Memory B cell (primary cell): ENCODE data around the gene SLC37A1.

ENCODE experiments used
- ATAC-seq: fragments of 150-1000 bp; cut with Tn5 transposase; 2 replicates; pipeline ENCODE4 v1.10.0; 2021; ENCODE audit warnings: low read depth, mild to moderate bottlenecking, moderate library complexity
- DNase-seq, 2 donors: peaks; one replicate each; pipeline ENCODE4 v3.0.0; 2022; ENCODE audit warnings: low spot score in 2 of 2
- H3K27ac Mint-ChIP-seq: one replicate; pipeline ENCODE4 v1.8.0; 2022; ENCODE audit warnings: mild to moderate bottlenecking, moderate library complexity, mixed read lengths
- H3K27me3 Mint-ChIP-seq: one replicate; pipeline ENCODE4 v1.8.0; 2022; ENCODE audit warnings: mixed read lengths
- H3K36me3 Mint-ChIP-seq: one replicate; pipeline ENCODE4 v1.8.0; 2022; ENCODE audit warnings: mild to moderate bottlenecking, mixed read lengths
- H3K4me1 Mint-ChIP-seq: one replicate; pipeline ENCODE4 v1.8.0; 2022; ENCODE audit warnings: mixed read lengths
- H3K4me3 Mint-ChIP-seq: one replicate; pipeline ENCODE4 v1.8.0; 2022; ENCODE audit warnings: mild to moderate bottlenecking, moderate library complexity, mixed read lengths
- H3K9me3 Mint-ChIP-seq: one replicate; pipeline ENCODE4 v1.8.0; 2022; ENCODE audit warnings: mixed read lengths

SLC37A1 gene

DNA sequence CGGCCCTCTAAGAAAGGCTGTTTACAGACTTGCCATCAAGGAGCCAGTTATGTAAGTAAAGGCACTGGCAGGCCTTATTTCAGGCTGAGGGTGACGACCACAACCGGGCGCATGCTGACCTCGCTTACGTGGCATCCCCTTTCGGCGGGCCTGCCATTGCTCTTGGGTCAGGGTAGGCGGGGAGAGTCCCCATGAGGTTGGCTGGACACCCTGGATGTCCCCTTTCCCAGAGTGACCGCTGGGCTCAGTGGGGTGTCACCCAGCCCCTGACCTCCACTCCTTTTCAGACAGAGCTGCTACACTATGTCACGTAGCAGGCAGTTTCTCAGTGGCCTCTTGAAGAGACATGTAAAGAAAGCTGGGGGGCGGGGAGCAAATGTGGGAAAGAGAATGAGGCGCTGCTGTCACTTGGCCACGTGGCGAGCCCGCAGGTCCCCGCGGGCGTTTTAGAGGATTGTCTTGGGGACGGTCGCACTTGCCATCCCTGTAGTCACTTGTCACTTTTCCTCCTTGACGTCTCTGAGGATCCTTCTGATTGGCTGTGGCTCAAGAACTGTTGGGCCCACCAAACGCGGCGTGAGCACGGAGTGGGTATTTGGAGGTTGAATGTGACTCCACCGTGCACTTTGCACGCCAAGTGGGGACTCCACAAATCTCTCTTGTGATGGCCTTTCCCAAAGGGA is 42.2 kb downstream of the SLC37A1 start:
- Mint-ChIP-seq H3K9me3 (no peaks in the 10 kb centered on the region), H3K4me1 (peaks cover 10% of the 10 kb centered on the region), H3K36me3 (peaks cover 32% of the 10 kb centered on the region)

DNA sequence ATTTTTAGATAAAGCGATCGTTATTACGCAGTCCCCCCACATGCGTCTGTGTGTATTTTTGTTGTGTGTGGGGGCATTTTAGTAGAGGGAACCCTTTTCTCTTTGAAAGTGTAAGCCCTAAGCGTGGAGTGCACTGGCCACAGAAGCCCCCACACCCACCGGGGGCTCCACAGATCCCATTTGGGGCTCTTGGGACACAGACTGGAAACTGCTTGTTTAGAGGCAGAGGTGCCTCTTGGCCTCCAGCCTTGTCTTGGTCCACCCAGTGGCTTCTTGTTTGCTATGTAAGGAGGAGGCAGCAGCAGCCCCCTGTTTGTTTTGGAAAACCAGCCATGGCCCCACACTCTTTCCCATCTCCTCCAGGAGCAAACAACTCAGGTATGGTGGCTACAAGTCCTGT is 42.8 kb downstream of the SLC37A1 start:
- peaks cover 13% of the 10 kb centered on the region for H3K4me1 Mint-ChIP-seq
- no peaks in the 10 kb centered on the region for H3K27me3 Mint-ChIP-seq
- H3K36me3 Mint-ChIP-seq = peaks cover 30% of the 10 kb centered on the region
- H3K27ac Mint-ChIP-seq = peak overlapping the region; percentile 73
- no peak for ATAC-seq
- no peak overlapping the region for H3K4me3 Mint-ChIP-seq
- H3K9me3 Mint-ChIP-seq = no peaks in the 10 kb centered on the region
- DNase-seq = no peak

More for the DNA sequence above, 42.2 kb downstream of the SLC37A1 start:
- Mint-ChIP-seq H3K27me3 (no peaks in the 10 kb centered on the region), H3K4me3 (no peak overlapping the region), H3K27ac (no peak overlapping the region)
- no peak for DNase-seq
- no peak for ATAC-seq

DNA sequence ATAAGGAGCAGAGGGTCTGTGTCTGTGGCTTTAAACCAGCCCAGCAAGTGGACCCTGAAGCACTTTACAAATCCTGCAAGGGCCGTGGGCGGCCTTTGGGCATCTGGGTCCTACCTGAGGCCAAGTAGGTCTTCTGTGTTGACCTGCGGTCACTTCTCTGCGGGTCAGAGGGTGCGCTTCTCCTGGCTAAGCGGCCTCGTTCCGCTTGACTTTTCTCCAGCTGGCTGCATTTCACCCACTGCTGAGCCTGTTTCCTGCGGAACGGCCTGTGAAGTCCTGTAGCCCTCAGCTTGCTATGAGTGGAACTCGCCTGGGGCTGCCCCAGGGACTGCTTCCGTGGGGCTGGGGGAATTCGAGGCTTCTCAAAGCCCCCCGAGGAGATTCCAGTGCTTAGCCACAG is 43.3 kb downstream of the SLC37A1 start:
- no peaks in the 10 kb centered on the region for H3K9me3 Mint-ChIP-seq
- no peak overlapping the region for H3K4me3 Mint-ChIP-seq
- DNase-seq = no peak
- H3K4me1 Mint-ChIP-seq = peaks cover 17% of the 10 kb centered on the region
- no peaks in the 10 kb centered on the region for H3K27me3 Mint-ChIP-seq
- H3K27ac Mint-ChIP-seq = peak overlapping the region; percentile 73
- peak; percentile 52 for ATAC-seq
- peaks cover 31% of the 10 kb centered on the region for H3K36me3 Mint-ChIP-seq

DNA sequence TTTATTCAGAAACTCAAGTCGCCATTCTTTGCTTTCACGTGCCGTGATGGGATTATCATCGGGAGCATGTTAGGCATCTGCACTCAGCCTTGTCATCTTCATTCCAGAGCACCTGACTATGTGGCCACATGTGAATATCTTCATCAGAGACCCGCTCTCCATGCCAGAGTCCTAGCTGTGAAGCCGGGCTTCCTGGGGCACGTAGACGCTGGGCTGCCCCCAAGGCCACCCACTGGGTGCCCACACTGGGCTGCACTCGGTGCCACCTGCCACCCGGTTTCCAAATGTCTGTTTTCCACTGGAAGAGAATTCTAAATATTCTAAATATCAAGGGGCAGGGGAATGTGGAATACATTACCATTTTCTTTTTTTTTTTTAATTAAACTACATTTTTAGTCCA is 43.8 kb downstream of the SLC37A1 start:
- peaks cover 32% of the 10 kb centered on the region for H3K36me3 Mint-ChIP-seq
- ATAC-seq (no peak), DNase-seq (no peak)
- H3K27ac Mint-ChIP-seq = peak overlapping the region; percentile 73
- H3K9me3 Mint-ChIP-seq = no peaks in the 10 kb centered on the region
- H3K27me3 Mint-ChIP-seq = no peaks in the 10 kb centered on the region
- H3K4me1 Mint-ChIP-seq = peaks cover 19% of the 10 kb centered on the region
- no peak overlapping the region for H3K4me3 Mint-ChIP-seq

DNA sequence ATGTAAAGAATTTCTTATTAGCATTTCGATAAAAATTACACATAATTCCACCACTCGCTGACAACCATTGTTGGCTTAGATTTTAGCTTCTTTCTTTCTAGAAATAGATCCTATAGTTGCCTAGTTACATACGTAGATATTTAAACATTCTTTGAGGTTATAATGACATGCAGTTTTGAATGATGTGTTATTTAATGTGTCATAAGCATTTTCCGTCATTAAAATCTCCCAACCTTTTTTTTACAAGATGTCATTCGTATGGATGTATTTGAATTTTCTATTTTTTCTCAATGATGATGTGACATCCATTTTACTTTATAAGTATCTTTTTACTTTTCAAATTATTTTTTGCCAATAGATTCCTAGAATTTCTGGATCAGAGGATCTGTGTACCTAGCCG is 44.7 kb downstream of the SLC37A1 start:
- Mint-ChIP-seq H3K36me3 (peaks cover 36% of the 10 kb centered on the region), H3K4me1 (peaks cover 19% of the 10 kb centered on the region), H3K4me3 (no peak overlapping the region), H3K27ac (no peak overlapping the region), H3K9me3 (no peaks in the 10 kb centered on the region), H3K27me3 (no peaks in the 10 kb centered on the region)
- no peak for ATAC-seq
- no peak for DNase-seq

DNA sequence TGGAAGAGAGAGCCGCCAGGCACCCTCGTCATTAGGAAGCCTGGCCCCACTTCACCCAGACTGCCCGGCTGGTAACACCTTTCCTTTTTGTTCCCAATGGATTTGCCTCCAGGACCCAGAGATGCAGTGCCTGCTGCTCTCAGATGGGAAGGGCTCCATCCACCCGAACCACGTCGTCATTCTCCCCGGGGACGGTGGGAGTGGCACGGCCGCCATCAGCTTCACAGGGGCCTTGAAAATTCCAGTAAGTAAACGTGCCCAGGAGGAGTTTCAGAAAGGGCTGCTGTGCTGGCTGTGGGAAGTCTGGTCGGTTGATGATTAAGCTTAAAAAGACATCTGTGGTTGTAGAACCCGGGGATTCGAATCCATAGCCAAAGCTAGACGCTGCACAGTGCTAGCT is 45.2 kb downstream of the SLC37A1 start:
- Mint-ChIP-seq H3K4me3 (no peak overlapping the region), H3K36me3 (peaks cover 35% of the 10 kb centered on the region), H3K9me3 (no peaks in the 10 kb centered on the region), H3K27ac (no peak overlapping the region), H3K4me1 (peaks cover 19% of the 10 kb centered on the region), H3K27me3 (no peaks in the 10 kb centered on the region)
- DNase-seq (no peak), ATAC-seq (no peak)

DNA sequence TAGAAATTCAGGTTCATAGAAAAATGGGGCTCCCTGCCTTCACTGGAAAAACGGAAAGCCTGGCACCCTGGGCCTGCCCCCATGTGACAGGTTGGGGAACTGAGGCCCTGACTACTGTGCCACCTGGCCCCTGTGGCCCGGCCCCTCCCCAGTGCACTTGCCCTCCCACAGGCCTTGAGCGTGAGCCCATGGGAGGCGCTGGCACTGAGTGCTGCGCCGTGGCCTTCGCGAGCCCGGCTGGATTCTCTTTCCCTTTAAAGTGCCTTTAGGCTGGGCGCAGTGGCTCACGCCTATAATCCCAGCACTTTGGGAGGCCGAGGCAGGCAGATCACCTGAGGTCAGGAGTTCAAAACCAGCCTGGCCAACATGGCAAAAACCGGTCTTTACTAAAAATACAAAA is 45.7 kb downstream of the SLC37A1 start:
- H3K36me3 Mint-ChIP-seq = peaks cover 31% of the 10 kb centered on the region

DNA sequence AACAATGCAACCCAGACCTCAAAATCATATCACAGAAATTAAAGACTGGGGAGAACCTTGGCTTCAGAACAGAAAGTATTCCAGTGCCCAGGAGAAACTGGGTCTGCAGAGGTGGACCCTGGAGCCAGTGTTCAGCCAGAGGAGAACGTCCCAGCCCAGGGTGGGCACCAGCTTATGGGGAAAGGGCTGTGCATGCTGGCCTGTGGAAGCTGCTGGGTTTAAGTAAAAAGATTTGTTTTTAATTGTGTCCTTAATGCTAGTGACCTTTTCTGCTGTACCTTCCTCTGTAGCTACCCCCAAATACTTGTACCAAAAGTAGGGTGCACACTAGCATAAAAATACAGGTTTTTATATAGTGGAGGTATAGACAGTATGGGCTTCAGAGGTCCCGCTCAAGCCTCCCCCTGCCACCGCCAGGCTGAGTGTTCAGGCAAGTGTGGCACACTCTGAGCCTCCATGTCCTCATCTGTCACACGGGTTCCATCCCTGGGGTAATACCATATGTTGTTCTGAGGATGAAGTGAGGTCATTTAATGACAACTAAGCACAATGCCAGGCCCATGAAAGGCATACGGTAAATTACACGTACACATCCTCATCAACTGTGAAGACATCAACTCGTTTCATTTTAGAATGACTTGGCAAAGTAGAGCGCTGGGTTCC is 47.0 kb downstream of the SLC37A1 start:
- DNase-seq (no peak), ATAC-seq (no peak)
- no peak overlapping the region for H3K4me3 Mint-ChIP-seq
- no peaks in the 10 kb centered on the region for H3K9me3 Mint-ChIP-seq
- H3K27ac Mint-ChIP-seq = peak overlapping the region; percentile 69
- H3K36me3 Mint-ChIP-seq = peaks cover 33% of the 10 kb centered on the region
- peaks cover 19% of the 10 kb centered on the region for H3K4me1 Mint-ChIP-seq
- H3K27me3 Mint-ChIP-seq = no peaks in the 10 kb centered on the region

More for the DNA sequence above, 45.7 kb downstream of the SLC37A1 start:
- H3K27ac Mint-ChIP-seq = no peak overlapping the region
- no peak for DNase-seq
- peaks cover 19% of the 10 kb centered on the region for H3K4me1 Mint-ChIP-seq
- no peaks in the 10 kb centered on the region for H3K9me3 Mint-ChIP-seq
- H3K27me3 Mint-ChIP-seq = no peaks in the 10 kb centered on the region
- H3K4me3 Mint-ChIP-seq = no peak overlapping the region
- ATAC-seq = no peak

DNA sequence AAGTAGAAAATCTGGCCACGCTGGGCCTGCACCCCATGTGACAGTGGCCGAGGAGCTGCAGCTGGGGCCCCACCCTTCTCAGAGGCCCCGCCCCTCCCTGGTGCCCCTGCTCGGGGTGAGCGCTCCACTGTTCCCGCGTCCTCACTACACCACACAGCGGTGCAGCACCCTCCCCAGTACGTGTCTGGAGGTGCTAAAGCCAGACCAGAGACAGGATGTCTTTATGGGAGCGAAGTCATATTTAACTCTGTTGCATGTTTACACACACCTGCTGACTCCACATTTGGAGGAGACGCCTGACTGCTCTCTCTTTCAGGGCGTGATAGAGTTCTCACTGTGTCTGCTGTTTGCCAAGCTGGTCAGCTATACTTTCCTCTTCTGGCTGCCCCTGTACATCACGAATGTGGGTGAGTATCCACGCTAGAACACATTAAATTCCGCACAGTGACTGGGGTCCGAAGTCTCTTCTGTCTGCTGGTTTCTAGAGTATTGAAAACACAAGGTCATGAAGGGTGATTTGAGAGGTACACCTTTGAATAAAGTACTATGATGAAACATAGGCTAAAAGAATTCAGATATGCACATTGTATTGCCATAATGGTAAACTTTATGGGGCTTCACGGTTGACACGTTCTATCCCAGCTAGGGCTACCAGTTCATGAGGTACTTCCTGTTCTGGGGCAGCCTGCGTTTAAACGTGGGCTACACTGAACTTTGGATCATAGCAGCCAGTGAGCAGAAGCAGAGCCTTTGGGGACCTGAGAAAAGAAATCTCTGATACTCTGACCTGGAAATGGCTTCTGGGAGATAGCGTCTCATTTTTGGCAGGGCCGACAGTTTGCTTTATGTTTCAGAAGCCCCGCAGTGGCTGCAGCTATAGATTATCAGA is 48.4 kb downstream of the SLC37A1 start:
- H3K4me1 Mint-ChIP-seq = peaks cover 16% of the 10 kb centered on the region
- H3K36me3 Mint-ChIP-seq = peaks cover 31% of the 10 kb centered on the region
- ATAC-seq (peak; percentile 90), DNase-seq (peak in 1 of 2 donors; percentile 39)
- H3K27ac Mint-ChIP-seq = peak overlapping the region; percentile 69
- no peaks in the 10 kb centered on the region for H3K9me3 Mint-ChIP-seq
- peak overlapping the region; percentile 35 for H3K4me3 Mint-ChIP-seq
- H3K27me3 Mint-ChIP-seq = no peaks in the 10 kb centered on the region

DNA sequence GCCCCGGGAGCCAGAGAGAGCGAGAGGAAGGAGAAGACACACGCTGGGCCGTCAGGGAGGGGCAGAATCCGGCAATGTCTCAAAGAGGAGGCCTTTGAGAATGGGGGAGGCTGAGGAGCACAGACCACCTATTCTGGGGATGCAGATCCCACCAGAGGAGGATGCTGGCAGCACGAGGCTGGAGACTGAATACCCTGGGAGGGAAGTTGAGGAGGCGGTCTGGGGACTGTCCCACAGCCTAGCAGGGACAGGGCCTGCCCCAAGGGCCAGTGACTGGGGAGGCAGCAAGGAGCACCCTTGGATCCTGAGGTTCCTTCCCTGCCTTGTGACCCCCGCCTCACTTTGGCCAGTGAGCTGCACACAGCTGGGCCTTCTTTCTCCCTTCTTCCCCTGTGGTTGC is 49.2 kb downstream of the SLC37A1 start:
- ATAC-seq (no peak), DNase-seq (no peak)
- peak overlapping the region; percentile 31 for H3K27ac Mint-ChIP-seq
- no peaks in the 10 kb centered on the region for H3K27me3 Mint-ChIP-seq
- no peak overlapping the region for H3K4me3 Mint-ChIP-seq
- H3K36me3 Mint-ChIP-seq = peaks cover 35% of the 10 kb centered on the region
- no peaks in the 10 kb centered on the region for H3K9me3 Mint-ChIP-seq
- H3K4me1 Mint-ChIP-seq = peaks cover 12% of the 10 kb centered on the region

DNA sequence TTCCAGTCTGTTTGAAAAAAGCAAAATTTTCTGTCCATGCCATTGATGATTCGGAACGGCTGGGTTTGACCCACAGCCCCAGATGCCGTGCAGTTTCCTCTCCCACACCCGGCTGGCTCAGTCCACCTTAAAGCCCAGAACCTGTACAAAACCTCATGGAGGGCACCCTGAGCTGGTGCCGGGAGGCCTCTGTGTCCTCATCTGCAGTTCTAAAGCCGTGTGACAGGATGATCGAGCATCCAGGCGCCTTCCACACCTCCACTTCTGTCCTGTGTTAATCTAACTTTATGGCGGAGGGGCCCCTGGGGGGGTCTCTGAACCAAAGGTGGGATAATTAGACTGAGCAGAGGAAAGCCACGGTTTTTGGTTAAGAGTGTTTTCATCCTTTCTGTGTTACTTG is 49.6 kb downstream of the SLC37A1 start:
- H3K9me3 Mint-ChIP-seq = no peaks in the 10 kb centered on the region
- H3K36me3 Mint-ChIP-seq = peaks cover 37% of the 10 kb centered on the region
- peak overlapping the region; percentile 31 for H3K27ac Mint-ChIP-seq
- ATAC-seq (no peak), DNase-seq (no peak)
- H3K27me3 Mint-ChIP-seq = no peaks in the 10 kb centered on the region
- peaks cover 12% of the 10 kb centered on the region for H3K4me1 Mint-ChIP-seq
- no peak overlapping the region for H3K4me3 Mint-ChIP-seq

DNA sequence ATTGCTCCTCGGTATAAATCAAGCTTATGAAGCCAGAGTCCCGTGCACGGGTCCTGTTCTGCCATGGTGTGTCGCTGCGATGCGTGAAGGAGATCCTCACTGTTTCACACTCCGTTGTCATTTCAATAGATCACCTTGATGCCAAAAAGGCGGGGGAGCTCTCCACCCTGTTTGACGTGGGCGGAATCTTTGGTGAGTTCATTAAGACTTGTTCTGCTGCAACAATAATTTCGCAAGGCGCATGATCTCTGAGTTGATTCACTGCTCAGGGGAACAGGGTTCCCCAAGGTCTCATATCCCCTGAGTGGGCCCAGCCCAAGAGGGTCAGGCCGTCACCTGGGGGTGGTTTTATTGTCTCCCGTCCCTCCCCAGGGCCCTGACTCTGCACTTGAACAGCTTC is 50.0 kb downstream of the SLC37A1 start:
- no peak for DNase-seq
- Mint-ChIP-seq H3K36me3 (peaks cover 37% of the 10 kb centered on the region), H3K9me3 (no peaks in the 10 kb centered on the region)

DNA sequence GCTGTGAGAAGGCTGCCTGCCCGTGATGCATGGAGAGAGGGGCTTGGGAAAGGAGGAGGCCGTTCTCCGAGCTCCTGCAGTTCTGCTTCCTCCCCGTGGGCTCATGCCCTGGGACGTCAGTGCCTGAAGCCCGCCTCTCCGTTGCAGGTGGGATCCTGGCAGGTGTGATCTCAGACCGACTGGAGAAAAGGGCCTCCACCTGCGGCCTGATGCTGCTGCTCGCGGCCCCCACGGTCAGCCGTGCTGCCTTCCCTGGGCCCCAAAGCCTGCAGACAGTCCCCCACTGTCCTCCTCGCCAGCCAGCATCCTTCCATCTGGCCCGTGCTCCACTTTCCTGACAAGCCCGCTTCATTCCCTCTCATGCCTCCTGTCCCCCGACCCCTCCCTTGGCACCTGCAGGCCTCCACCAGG is 50.9 kb downstream of the SLC37A1 start:
- Mint-ChIP-seq H3K27me3 (no peaks in the 10 kb centered on the region), H3K9me3 (no peaks in the 10 kb centered on the region), H3K27ac (no peak overlapping the region), H3K36me3 (peaks cover 40% of the 10 kb centered on the region), H3K4me1 (peaks cover 12% of the 10 kb centered on the region), H3K4me3 (no peak overlapping the region)
- DNase-seq (no peak), ATAC-seq (no peak)

More for the DNA sequence above, 50.0 kb downstream of the SLC37A1 start:
- Mint-ChIP-seq H3K4me3 (no peak overlapping the region), H3K27me3 (no peaks in the 10 kb centered on the region), H3K27ac (no peak overlapping the region), H3K4me1 (peaks cover 12% of the 10 kb centered on the region)
- no peak for ATAC-seq

DNA sequence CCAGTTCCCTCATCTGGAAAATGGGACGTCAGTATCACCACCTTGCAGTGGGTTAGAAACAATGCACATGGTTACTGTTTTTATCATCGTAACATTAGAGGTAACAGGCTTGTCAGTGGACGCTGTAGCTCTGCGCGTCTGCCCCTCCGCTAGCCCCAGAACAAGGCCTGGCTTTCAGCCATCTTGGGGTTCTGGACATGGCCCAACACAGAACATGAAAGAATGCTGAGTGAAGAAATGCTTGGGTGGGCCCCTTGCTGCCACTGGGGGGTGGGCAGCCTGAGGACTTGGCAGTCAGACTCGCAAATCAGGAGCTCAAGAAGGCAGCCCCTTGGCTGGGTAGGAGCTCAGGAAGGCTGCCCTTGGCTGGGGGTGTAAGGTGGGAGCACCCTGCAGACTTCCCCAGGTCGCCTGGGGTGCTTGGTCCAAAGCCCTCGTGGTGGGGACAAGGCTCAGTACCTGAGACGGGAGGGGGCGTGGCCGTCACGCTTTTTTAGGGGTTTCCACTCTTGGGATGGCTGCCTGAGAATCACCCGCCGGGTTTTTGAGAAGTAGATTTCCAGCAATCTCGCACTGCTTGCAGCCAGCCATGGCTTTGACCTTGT is 51.7 kb downstream of the SLC37A1 start:
- Mint-ChIP-seq H3K27me3 (no peaks in the 10 kb centered on the region), H3K36me3 (peaks cover 36% of the 10 kb centered on the region), H3K4me1 (peaks cover 10% of the 10 kb centered on the region), H3K27ac (no peak overlapping the region), H3K4me3 (no peak overlapping the region), H3K9me3 (no peaks in the 10 kb centered on the region)
- no peak for ATAC-seq
- DNase-seq = no peak
